ENCODE data around the gene KCNQ1.

DNA sequence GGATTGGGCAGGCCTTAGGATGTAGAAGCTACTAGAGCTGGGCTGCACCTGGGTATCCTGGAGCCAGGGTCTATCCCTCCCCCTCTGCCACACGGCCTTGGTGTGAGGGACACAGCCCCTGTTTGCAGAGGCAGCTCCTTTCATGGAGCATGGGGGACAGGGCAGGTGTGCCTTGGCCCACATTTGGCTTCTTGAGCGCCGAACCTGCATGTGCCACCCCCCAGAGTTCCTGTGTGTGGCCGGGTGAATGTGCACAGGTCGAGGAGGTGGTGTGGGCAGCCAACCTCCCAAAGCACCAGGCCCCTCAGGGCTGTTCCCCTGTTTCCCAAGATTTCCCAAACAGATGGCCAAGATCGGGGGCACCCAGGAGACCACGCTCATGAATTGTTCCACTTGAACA is 262.9 kb downstream of the KCNQ1 start:
- TF ChIP-seq, protein P1, sequence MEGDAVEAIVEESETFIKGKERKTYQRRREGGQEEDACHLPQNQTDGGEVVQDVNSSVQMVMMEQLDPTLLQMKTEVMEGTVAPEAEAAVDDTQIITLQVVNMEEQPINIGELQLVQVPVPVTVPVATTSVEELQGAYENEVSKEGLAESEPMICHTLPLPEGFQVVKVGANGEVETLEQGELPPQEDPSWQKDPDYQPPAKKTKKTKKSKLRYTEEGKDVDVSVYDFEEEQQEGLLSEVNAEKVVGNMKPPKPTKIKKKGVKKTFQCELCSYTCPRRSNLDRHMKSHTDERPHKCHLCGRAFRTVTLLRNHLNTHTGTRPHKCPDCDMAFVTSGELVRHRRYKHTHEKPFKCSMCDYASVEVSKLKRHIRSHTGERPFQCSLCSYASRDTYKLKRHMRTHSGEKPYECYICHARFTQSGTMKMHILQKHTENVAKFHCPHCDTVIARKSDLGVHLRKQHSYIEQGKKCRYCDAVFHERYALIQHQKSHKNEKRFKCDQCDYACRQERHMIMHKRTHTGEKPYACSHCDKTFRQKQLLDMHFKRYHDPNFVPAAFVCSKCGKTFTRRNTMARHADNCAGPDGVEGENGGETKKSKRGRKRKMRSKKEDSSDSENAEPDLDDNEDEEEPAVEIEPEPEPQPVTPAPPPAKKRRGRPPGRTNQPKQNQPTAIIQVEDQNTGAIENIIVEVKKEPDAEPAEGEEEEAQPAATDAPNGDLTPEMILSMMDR (IDR thresholded peaks at IDR 0.05) = no peak
- TF ChIP-seq POLR2AphosphoS5 (IDR thresholded peaks at IDR 0.05; ENCODE audit: insufficient read depth in 1 of 2, low read depth in 1 of 2) (no peak), POLR2A (IDR thresholded peaks at IDR 0.05) (no peak)
